Esophagus (tissue), 2 donors: ENCODE measurements around the gene DMRT3. TPM values are rescaled to one million over a fixed set of nuclear protein-coding genes. Genes with fewer than 3 reads are reported as not detected.

Source experiments
- H3K27ac ChIP-seq, 2 donors: one replicate each; pipeline ENCODE4 v1.5.1; 2013; ENCODE audit warnings: low read depth in 2 of 2, mild to moderate bottlenecking in 2 of 2, inconsistent platforms in 1 of 2, low read length in 1 of 2, moderate library complexity in 1 of 2
- H3K27me3 ChIP-seq, 2 donors: one replicate each; pipeline ENCODE4 v1.6.1; 2013; ENCODE audit warnings: low read length in 2 of 2, control low read depth in 1 of 2, mild to moderate bottlenecking in 1 of 2; ENCODE audit not compliant: insufficient read depth in 2 of 2, control insufficient read depth in 1 of 2
- H3K36me3 ChIP-seq, 2 donors: one replicate each; pipeline ENCODE4 v1.6.1; 2013; ENCODE audit warnings: low read length in 1 of 2; ENCODE audit not compliant: control insufficient read depth in 2 of 2, insufficient read depth in 2 of 2
- H3K4me1 ChIP-seq, 2 donors: one replicate each; pipeline ENCODE4 v1.6.1; 2013; ENCODE audit warnings: low read length in 1 of 2; ENCODE audit not compliant: control insufficient read depth in 2 of 2, insufficient read depth in 2 of 2
- H3K4me3 ChIP-seq, 2 donors: one replicate each; pipeline ENCODE4 v1.5.1; 2013; ENCODE audit warnings: low read length in 2 of 2, mild to moderate bottlenecking in 2 of 2, low read depth in 1 of 2, moderate library complexity in 1 of 2
- H3K9me3 ChIP-seq, 2 donors: one replicate each; pipeline ENCODE4 v1.6.1; 2013; ENCODE audit warnings: mild to moderate bottlenecking in 2 of 2, low read depth in 1 of 2, low read length in 1 of 2, moderate library complexity in 1 of 2; ENCODE audit not compliant: control insufficient read depth in 2 of 2, insufficient read depth in 1 of 2
- WGBS, 2 donors: extraction: QIAGEN DNeasy Blood & Tissue Kit; methylation state at CpG; one replicate each; pipeline ENCODE4 v1.1.7; 2013; 5-methylcytosine and 5-hydroxymethylcytosine counted together
- polyA plus RNA-seq, 2 donors: library from polyadenylated mRNA; stranded (reverse); fragments of 200-250 nt; gene quantifications; one replicate each; pipeline ENCODE4 v1.2.3, GENCODE V29; 2013
- donor health status: healthy with polysubstance abuse.
- donor health status: Bipolar disorder and iron deficiency.

The DMRT3 gene
- polyA plus RNA-seq, 2 donors = 0.20 to 0.22 TPM

DNA sequence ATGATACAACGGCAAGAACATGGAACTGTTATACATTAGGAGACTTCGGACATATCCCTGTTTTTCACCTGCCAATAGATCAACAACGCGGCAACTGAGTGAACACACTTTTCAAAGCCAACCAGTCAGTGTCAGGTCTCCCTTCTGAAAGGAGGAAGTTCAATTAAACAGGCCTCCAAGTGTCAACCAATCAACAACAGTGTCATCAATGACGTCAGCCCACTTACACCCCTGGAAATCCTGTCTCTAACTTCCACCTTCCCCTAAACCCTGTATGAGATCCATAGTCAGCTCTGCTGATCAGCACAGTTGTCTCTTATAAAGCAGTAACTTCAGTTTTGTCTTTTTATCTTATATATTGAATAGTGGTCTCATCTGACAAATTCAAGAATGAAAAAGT, 36.6 kb downstream of the DMRT3 start:
- no peaks in the 10 kb centered on the region for H3K27me3 ChIP-seq
- no peak overlapping the region for H3K4me3 ChIP-seq
- H3K36me3 ChIP-seq = no peaks in the 10 kb centered on the region
- H3K4me1 ChIP-seq = no peaks in the 10 kb centered on the region
- H3K27ac ChIP-seq = no peak overlapping the region
- 76 to 79% methylated on average over 5 of the region's 5 CpGs for WGBS, 2 donors
- no peaks in the 10 kb centered on the region for H3K9me3 ChIP-seq

DNA sequence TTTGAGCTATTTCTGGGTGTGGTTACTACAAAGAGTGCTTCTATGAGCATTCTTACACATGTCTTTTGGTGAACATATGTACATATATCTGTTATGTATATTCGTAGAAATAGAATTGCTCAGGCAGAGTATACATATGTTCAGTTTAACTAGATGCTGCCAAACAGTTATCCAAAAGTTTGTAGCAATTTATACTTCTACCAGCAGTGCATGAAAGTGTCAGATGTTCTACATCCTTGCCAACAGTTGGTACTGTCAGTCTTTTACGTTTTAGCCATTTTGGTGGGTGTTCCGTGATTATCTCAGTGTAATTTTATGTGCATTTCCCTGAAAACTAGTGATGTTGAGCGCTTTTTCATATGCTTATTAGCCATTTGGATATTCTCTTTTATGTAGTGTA, 37.8 kb downstream of the DMRT3 start:
- WGBS, 2 donors = 79 to 82% methylated on average over 4 of the region's 4 CpGs
- Histone ChIP-seq H3K27me3 (no peaks in the 10 kb centered on the region), H3K4me3 (no peak overlapping the region), H3K4me1 (no peaks in the 10 kb centered on the region), H3K36me3 (no peaks in the 10 kb centered on the region), H3K27ac (no peak overlapping the region), H3K9me3 (no peaks in the 10 kb centered on the region)

DNA sequence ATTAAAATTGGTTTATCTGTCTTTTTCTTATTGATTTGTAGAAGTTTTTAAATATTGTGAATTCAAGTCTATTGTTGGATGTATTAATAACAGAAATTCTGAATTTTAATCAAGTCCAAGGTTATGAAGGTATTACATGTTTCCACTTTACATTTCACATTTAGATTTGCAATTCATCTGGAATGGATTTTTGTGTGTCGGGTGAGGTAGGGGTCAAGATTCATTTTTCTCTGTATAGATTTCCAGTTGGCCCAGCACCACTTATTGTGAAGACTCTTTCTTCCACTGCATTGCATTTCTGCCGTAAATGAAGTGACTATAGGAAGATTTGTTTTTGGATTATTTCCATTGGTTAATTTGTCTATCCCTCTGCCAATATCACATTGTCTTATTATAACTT, 38.2 kb downstream of the DMRT3 start:
- 89 to 90% methylated on average over 2 of the region's 2 CpGs for WGBS, 2 donors
- Histone ChIP-seq H3K4me3 (no peak overlapping the region), H3K36me3 (no peaks in the 10 kb centered on the region), H3K27ac (no peak overlapping the region), H3K4me1 (no peaks in the 10 kb centered on the region), H3K9me3 (no peaks in the 10 kb centered on the region), H3K27me3 (no peaks in the 10 kb centered on the region)

GRCh38 chr9:1018121-1018520, 41.7 kb downstream of the DMRT3 start:
- Histone ChIP-seq H3K9me3 (no peaks in the 10 kb centered on the region), H3K27ac (no peak overlapping the region), H3K36me3 (no peaks in the 10 kb centered on the region), H3K4me1 (no peaks in the 10 kb centered on the region), H3K4me3 (no peak overlapping the region), H3K27me3 (peaks cover 0 to 4% of the 10 kb centered on the region in 2 donors)
- WGBS, 2 donors = 17 to 20% methylated on average over 10 of the region's 10 CpGs

DNA sequence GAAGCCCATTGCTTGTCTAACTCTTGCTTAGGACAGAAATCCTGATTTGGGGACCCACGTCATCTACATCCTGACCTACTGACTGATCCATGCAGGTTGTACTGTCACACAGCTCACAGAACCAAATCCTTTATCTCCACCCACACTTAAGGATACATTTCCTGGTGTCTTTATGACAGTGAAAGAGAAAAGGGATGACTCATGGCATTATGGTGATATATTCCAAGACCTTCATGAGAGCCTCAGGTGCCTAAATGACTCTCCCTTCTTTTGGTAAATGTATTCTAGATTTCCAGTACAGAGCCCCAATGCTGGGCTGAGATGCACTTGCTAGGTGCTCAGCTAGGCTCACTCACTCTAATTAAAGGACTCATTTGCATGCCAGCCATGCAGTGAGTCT, 47.7 kb downstream of the DMRT3 start:
- H3K27ac ChIP-seq = no peak overlapping the region
- no peak overlapping the region for H3K4me3 ChIP-seq
- WGBS, 2 donors = 60 to 95% methylated on average over 1 of the region's 1 CpG
- H3K9me3 ChIP-seq = no peaks in the 10 kb centered on the region
- H3K36me3 ChIP-seq = no peaks in the 10 kb centered on the region
- peaks cover 0 to 4% of the 10 kb centered on the region in 2 donors for H3K27me3 ChIP-seq
- H3K4me1 ChIP-seq = peaks cover 0 to 4% of the 10 kb centered on the region in 2 donors

- Histone ChIP-seq H3K27me3 (peaks cover 0 to 4% of the 10 kb centered on the region in 2 donors), H3K9me3 (no peaks in the 10 kb centered on the region), H3K36me3 (no peaks in the 10 kb centered on the region), H3K4me3 (no peak overlapping the region), H3K4me1 (peaks cover 0 to 4% of the 10 kb centered on the region in 2 donors), H3K27ac (no peak overlapping the region)
- WGBS, 2 donors = 45 to 60% methylated on average over 8 of the region's 8 CpGs
Measured at GRCh38 chr9:1025131-1025530, 48.7 kb downstream of the DMRT3 start.

DNA sequence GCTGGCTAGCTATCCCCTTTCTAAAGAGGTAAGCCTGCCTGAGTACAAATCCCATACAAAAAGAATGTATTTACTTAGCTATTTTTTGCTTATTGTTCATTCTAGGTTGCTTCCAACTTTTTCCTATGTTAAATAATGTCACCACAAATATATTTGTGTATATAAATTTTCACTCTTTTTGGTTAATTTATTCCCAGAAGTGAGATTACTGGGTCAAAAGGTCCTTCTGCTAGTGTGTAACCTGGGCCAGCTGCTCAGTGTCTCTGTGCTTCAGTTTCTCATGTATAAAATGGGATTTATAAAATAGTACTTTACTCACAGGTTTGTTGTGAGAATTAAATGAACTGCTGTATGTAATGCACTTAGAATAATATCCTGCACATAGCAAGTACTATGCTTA, 49.8 kb downstream of the DMRT3 start:
- Histone ChIP-seq H3K36me3 (no peaks in the 10 kb centered on the region), H3K4me1 (peaks cover 0 to 4% of the 10 kb centered on the region in 2 donors), H3K27me3 (no peaks in the 10 kb centered on the region), H3K4me3 (no peak overlapping the region), H3K27ac (no peak overlapping the region), H3K9me3 (no peaks in the 10 kb centered on the region)

DNA sequence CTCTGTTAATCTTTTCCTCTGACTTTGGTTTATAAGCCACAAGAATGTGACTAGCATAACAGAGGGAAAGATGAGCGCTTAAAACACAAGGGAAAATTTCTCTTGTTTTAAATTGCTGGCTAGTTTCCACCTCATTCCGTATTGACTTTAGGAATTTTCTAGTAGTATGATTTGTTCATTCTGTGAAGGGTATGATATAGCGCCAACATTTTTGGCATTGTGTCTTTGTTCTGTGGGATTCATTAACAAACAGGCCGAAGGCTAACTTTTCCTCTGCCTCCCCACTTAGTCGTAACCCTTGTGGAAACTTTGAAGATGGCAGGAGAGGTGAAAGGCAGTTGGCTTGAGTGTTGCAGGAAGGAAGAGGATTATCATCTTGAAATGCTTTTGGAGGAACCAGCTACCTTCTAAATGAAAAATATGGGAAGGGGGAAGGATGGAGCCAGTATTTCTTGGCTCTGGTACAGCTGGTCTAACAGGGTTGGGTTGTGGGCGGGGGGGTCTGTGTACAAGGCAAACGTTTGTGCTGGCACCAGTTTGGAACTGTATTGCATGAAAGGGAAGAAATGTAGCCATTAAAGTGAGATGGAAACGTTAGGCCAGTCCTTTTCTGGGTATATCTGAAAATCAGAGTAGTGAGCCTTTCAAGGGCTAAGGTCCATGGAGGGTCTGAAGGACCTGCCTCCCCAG, 52.2 kb downstream of the DMRT3 start:
- Histone ChIP-seq H3K4me1 (peaks cover 0 to 4% of the 10 kb centered on the region in 2 donors), H3K36me3 (no peaks in the 10 kb centered on the region), H3K27ac (no peak overlapping the region), H3K4me3 (no peak overlapping the region), H3K9me3 (no peaks in the 10 kb centered on the region), H3K27me3 (peaks cover 0 to 3% of the 10 kb centered on the region in 2 donors)
- 64 to 67% methylated on average over 8 of the region's 8 CpGs for WGBS, 2 donors

DNA sequence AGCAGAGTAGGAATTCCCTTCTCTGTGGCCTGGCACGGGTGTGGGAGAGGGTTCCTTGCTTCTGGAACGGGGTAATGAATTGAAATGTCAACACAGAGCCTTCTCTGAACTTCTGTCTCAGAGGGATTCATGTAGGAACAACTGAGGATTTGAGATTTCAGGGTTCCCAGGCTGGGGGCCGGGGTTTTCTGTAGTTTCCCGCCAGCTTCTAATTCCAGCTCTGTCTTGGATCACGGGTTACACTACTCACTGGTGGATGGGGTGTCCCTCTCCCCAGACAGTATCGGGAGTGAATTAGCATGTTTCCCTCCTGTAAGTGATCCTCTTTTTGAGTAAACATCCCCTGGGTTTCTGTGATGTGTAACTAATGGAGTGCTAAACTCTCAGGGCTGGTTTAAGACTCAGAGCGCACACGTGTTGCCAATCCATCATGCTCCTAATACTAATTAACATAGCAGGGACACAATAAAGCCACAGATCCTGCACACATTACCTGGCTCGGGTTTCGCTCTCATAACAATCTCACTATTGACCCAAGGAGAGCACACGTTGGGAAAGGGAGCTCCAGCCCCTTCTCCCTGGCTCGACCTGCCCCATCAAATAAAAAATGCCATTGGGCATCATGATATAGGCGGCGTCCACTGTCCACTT, 55.6 kb downstream of the DMRT3 start:
- no peaks in the 10 kb centered on the region for H3K4me1 ChIP-seq
- no peak overlapping the region for H3K27ac ChIP-seq
- H3K9me3 ChIP-seq = no peaks in the 10 kb centered on the region
- H3K36me3 ChIP-seq = no peaks in the 10 kb centered on the region
- no peak overlapping the region for H3K4me3 ChIP-seq
- WGBS, 2 donors = 59 to 62% methylated on average over 14 of the region's 14 CpGs
- H3K27me3 ChIP-seq = peaks cover 0 to 3% of the 10 kb centered on the region in 2 donors

GRCh38 chr9:1034271-1034670, 57.8 kb downstream of the DMRT3 start:
- no peak overlapping the region for H3K4me3 ChIP-seq
- no peaks in the 10 kb centered on the region for H3K9me3 ChIP-seq
- 16 to 18% methylated on average over 3 of the region's 3 CpGs for WGBS, 2 donors
- H3K4me1 ChIP-seq = no peaks in the 10 kb centered on the region
- no peaks in the 10 kb centered on the region for H3K36me3 ChIP-seq
- no peak overlapping the region for H3K27ac ChIP-seq
- peaks cover 0 to 3% of the 10 kb centered on the region in 2 donors for H3K27me3 ChIP-seq
